Activated naive CD8-positive, alpha-beta T cell treated with anti-CD3 and anti-CD28 coated beads for 36 hours (primary cell): ENCODE data around the gene ACAP1. TPM values are rescaled to one million over a fixed set of nuclear protein-coding genes. Genes with fewer than 3 reads are reported as not detected.
"Not testable (repeated sequence)": the region's sequence is repeated elsewhere in the genome, so short reads cannot be mapped to it uniquely, and the experiment has no call there.

Source experiments
- DNase-seq: peaks from one replicate; pipeline ENCODE4 v3.0.0; 2021
- H3K27ac Mint-ChIP-seq: one replicate; pipeline ENCODE4 v1.8.0; 2022; ENCODE audit warnings: mild to moderate bottlenecking, moderate library complexity, mixed read lengths
- H3K27me3 Mint-ChIP-seq: one replicate; pipeline ENCODE4 v1.8.0; 2022; ENCODE audit warnings: mild to moderate bottlenecking, mixed read lengths
- H3K36me3 Mint-ChIP-seq: one replicate; pipeline ENCODE4 v1.8.0; 2021; ENCODE audit warnings: mild to moderate bottlenecking, mixed read lengths
- H3K4me1 Mint-ChIP-seq: one replicate; pipeline ENCODE4 v1.8.0; 2021; ENCODE audit warnings: mixed read lengths
- H3K4me3 Mint-ChIP-seq: one replicate; pipeline ENCODE4 v1.8.0; 2022; ENCODE audit warnings: mild to moderate bottlenecking, moderate library complexity, mixed read lengths
- H3K9me3 Mint-ChIP-seq: one replicate; pipeline ENCODE4 v1.8.0; 2022; ENCODE audit warnings: mixed read lengths
- total RNA-seq, 2 experiments: library from RNA; stranded (reverse); gene quantifications; one replicate each; pipeline ENCODE4 v1.2.3, GENCODE V29; 2021

The ACAP1 gene
- total RNA-seq, 2 experiments from 2014 or later: 235 to 238 TPM

DNA sequence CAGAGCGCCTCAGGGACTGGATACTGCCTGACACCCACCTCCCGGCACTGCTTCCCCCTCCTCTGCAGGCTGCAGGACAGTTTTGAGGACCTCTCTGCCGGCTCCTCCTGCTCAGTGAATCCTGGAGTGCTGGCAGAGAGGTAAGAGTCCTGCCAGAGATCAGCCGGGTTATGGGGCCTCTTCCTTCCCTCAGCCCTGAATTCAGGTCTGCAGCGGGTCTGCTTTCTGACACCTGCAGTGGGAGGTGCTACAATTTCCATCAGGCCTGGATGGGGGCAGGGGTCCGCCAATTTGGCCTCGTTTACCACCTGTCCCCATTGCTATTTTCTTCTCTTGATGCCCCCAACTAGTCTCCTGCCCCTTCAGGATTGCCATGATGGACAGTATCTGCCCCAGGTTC lies 4.2 kb upstream of the ACAP1 start:
- Mint-ChIP-seq H3K9me3 (no peaks in the 10 kb centered on the region), H3K27me3 (no peaks in the 10 kb centered on the region), H3K36me3 (peaks cover 3% of the 10 kb centered on the region), H3K27ac (peak overlapping the region; percentile 85), H3K4me1 (peaks cover 51% of the 10 kb centered on the region), H3K4me3 (peak overlapping the region; percentile 62)
- DNase-seq: no peak

DNA sequence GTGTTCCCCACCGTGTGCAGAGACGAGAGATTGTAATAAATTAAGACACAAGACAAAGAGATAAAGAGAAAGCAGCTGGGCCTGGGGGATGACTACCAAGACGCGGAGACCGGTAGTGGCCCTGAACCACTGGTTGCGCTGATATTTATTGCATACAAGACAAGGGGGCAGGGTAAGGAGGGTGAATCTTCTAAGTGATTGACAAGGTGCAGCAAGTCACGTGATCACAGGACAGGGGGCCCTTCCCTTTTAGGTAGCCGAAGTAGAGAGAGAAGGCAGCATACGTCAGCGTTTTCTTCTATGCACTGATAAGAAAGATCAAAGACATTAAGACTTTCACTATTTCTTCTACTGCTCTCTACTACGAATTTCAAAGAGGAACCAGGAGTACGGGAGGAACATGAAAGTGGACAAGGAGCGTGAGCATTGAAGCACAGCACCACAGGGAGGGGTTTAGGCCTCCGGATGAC lies 3.7 kb upstream of the ACAP1 start:
- H3K27me3 Mint-ChIP-seq, H3K9me3 Mint-ChIP-seq, H3K36me3 Mint-ChIP-seq: not testable (repeated sequence)
- peak; percentile 46 for DNase-seq
- Mint-ChIP-seq H3K4me1 (peaks cover 50% of the 10 kb centered on the region), H3K27ac (peak overlapping the region; percentile 85), H3K4me3 (peak overlapping the region; percentile 62)

DNA sequence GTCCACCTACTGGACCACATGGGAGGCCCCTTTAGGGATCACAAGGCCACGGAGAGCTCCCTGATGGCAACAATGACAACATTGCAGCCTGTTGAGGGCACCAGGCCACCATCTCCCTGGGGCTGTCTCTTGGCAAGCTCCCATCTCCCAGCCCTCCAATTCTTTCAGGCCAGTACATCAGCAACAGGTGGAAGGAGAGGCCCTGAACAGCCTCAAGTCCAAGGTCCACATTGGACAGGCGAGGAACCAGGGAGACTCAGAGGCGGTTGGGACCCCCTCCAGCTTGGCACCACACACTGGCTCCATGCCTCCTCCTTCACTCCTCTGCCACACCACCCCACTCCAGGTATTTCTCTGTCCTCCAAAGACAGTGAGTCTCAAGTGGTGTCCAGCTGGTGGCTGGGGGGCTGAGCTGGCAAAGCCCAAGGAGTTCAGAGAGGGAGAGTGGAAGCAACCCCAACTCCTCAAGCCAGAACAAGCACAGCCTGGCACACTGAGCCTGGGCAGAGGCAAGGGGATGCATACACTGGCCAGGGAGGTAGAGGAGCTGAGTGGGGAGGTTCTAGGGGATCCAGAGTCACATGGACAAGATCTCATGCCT lies 1.3 kb upstream of the ACAP1 start:
- H3K27ac Mint-ChIP-seq: peak overlapping the region; percentile 98
- no peak for DNase-seq
- peaks cover 24% of the 10 kb centered on the region for H3K36me3 Mint-ChIP-seq
- no peaks in the 10 kb centered on the region for H3K27me3 Mint-ChIP-seq
- peak overlapping the region; percentile 90 for H3K4me3 Mint-ChIP-seq
- no peaks in the 10 kb centered on the region for H3K9me3 Mint-ChIP-seq
- H3K4me1 Mint-ChIP-seq: peaks cover 50% of the 10 kb centered on the region

DNA sequence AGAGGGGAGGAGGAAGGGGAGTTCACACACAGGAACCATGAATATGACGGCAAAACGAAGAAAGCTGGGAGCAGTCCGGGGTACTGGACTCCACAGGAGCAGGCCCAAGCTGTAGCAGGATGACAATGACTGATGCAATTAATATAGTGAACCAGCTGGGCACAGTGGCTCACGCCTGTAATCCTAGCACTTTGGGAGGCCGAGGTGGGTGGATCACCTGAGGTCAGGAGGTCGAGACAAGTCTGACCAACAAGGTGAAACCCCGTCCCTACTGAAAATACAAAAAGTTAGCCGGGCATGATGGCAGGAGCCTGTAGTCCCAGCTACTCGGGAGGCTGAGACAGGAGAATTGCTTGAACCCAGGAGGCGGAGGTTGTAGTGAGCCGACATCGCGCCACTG lies 564 bp upstream of the ACAP1 start:
- peaks cover 24% of the 10 kb centered on the region for H3K36me3 Mint-ChIP-seq
- H3K27ac Mint-ChIP-seq: peak overlapping the region; percentile 98
- not testable (repeated sequence) for H3K27me3 Mint-ChIP-seq, DNase-seq, H3K9me3 Mint-ChIP-seq
- H3K4me3 Mint-ChIP-seq: peak overlapping the region; percentile 90
- H3K4me1 Mint-ChIP-seq: peaks cover 50% of the 10 kb centered on the region

DNA sequence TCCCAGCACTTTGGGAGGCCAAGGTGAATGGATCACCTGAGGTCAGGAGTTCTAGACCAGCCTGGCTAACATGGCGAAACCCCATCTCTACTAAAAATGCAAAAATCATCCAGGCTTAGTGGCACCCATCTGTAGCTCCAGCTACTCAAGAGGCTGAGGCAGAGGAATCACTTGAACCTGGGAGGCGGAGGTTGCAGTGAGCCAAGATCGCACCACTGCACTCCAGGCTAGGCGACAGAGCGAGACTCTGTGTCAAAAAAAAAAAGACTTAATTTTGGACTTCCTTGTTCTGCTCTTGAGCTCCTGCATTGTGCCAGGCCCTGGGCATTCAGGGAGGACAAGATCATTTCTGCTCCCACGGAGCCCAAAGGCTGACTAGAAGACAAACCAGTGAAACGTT lies 1.3 kb downstream of the ACAP1 start:
- peaks cover 27% of the 10 kb centered on the region for H3K36me3 Mint-ChIP-seq
- H3K27me3 Mint-ChIP-seq, H3K9me3 Mint-ChIP-seq, DNase-seq: not testable (repeated sequence)
- H3K4me1 Mint-ChIP-seq: peaks cover 42% of the 10 kb centered on the region
- peak overlapping the region; percentile 90 for H3K4me3 Mint-ChIP-seq
- H3K27ac Mint-ChIP-seq: peak overlapping the region; percentile 98

DNA sequence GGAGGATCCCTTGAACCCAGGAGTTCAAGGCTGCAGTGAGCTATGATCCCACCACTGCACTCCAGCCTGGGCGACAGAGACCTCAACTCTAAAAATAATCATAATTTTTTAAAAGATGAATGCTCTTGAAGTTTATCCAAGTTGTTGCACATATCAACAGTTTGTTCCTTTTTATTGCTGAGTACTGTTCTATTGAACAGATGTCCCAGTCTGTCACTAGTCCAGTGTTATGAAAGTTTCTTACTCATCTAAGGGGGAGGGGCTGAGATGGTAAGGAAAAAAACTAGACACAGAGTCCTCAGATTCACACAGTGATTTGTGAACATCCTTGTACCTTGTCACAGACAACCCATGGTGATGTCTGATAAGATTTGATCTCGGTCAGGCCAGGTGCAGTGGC lies 3.9 kb downstream of the ACAP1 start:
- Mint-ChIP-seq H3K27me3 (no peaks in the 10 kb centered on the region), H3K36me3 (peaks cover 28% of the 10 kb centered on the region), H3K4me3 (no peak overlapping the region), H3K9me3 (no peaks in the 10 kb centered on the region), H3K27ac (no peak overlapping the region), H3K4me1 (peaks cover 32% of the 10 kb centered on the region)
- no peak for DNase-seq

DNA sequence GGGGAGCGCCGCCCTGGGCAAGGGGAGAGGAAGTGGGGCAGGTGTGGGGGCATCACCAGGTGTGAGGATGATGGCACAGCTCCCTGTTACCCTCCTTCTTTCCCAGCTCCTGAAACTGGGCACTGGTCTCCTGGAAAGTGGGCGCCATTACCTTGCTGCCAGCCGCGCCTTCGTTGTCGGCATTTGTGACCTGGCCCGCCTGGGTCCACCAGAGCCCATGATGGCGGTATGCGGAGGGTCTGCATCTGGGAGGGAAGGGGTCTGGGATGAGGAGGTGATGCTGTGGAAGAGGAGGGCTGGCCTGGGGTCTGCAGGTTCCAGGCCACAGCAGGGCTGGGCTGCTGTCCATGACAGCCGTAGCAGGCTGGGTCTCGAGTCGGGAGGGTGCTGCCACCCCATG lies 5.5 kb downstream of the ACAP1 start:
- DNase-seq: no peak
- Mint-ChIP-seq H3K4me1 (peaks cover 21% of the 10 kb centered on the region), H3K9me3 (no peaks in the 10 kb centered on the region), H3K36me3 (peaks cover 27% of the 10 kb centered on the region), H3K4me3 (no peak overlapping the region), H3K27ac (no peak overlapping the region), H3K27me3 (no peaks in the 10 kb centered on the region)

DNA sequence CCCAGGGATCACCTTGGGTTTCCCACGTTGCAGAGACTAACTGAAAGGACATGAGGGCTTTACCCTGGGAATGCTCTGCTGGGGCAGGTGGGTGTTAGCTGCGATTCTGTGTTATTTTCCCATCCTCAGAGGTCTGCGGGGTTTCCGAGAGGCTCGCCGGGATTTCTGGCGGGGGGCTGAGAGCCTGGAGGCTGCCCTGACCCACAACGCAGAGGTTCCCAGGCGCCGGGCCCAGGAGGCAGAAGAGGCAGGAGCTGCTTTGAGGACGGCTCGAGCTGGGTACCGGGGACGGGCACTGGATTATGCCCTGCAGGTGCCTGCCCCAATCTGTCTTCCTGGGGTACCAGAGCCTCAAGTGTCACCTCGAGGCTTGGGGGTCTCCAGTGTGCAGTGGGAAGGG lies 6.9 kb downstream of the ACAP1 start:
- DNase-seq: no peak
- H3K4me1 Mint-ChIP-seq: peaks cover 13% of the 10 kb centered on the region
- H3K9me3 Mint-ChIP-seq: no peaks in the 10 kb centered on the region
- no peaks in the 10 kb centered on the region for H3K27me3 Mint-ChIP-seq
- no peak overlapping the region for H3K4me3 Mint-ChIP-seq
- H3K27ac Mint-ChIP-seq: peak overlapping the region; percentile 73
- H3K36me3 Mint-ChIP-seq: peaks cover 15% of the 10 kb centered on the region

DNA sequence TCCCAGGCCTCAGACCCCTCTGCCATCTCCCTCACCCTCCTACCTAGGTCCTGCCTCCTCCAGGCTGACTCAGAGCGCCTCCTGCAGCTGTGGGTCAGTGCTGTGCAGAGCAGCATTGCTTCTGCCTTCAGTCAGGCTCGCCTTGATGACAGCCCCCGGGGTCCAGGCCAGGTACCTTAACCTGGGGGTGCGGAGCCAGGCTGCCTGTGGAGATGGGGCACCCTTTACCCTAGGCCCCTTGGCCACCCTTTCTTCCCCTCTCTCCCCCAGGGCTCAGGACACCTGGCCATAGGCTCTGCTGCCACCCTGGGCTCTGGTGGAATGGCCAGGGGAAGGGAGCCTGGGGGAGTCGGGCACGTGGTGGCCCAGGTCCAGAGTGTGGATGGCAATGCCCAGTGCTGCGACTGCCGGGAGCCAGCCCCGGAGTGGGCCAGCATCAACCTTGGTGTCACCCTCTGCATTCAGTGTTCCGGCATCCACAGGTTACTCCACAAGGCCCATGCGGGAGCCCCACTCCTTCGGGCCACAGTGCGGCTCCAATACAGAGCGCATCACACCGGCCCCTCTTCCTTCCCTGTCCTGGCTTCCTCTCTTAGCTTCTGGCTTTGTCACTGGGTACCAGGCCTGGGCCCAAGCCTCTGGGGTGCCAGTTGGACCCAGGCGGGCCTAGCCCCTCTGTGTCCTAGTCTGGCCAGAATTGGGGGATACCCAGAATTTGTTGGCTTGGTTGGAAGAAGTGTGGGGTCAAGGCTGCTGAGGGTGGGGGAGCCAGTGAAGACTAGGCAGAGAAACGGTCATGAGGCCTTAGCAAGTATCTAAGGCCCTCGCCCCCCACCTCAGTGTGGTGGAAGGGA lies 10.7 kb downstream of the ACAP1 start:
- Mint-ChIP-seq H3K36me3 (peaks cover 25% of the 10 kb centered on the region), H3K27me3 (no peaks in the 10 kb centered on the region), H3K4me1 (peaks cover 23% of the 10 kb centered on the region), H3K4me3 (no peak overlapping the region), H3K27ac (peak overlapping the region; percentile 42), H3K9me3 (no peaks in the 10 kb centered on the region)
- no peak for DNase-seq

DNA sequence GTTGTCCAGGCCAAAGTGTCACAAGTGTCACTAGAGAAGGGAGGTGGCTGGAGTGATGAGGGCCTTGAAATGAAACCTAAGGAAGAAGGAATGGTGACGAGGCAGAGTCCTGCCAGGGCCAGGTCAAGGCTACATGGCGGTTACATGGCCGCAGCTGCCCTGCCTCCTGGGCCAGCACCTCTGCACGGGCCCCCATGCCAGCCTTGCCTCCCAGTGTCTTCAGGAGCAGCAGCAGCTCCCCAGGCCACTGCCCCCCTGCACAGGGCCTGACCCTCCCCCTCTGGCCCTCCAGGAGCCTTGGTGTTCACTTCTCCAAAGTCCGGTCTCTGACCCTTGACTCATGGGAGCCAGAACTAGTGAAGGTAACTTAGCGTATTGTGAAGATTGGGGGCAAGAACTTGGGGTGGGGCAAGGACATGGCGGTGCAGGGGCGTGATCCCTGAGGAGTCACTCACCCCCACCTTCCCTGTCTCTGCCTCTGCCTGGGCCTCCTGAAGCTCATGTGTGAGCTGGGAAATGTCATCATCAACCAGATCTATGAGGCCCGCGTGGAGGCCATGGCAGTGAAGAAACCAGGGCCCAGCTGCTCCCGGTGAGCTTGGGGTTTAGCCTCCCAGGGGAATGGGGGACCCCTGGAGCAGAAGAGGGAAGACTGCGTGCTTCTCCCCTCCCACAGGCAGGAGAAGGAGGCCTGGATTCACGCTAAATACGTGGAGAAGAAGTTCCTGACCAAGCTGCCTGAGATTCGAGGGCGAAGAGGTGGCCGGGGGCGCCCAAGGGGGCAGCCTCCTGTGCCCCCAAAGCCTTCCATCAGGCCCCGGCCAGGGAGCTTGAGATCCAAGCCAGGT lies 11.5 kb downstream of the ACAP1 start:
- no peaks in the 10 kb centered on the region for H3K9me3 Mint-ChIP-seq
- no peak overlapping the region for H3K4me3 Mint-ChIP-seq
- H3K27ac Mint-ChIP-seq: peak overlapping the region; percentile 66

DNA sequence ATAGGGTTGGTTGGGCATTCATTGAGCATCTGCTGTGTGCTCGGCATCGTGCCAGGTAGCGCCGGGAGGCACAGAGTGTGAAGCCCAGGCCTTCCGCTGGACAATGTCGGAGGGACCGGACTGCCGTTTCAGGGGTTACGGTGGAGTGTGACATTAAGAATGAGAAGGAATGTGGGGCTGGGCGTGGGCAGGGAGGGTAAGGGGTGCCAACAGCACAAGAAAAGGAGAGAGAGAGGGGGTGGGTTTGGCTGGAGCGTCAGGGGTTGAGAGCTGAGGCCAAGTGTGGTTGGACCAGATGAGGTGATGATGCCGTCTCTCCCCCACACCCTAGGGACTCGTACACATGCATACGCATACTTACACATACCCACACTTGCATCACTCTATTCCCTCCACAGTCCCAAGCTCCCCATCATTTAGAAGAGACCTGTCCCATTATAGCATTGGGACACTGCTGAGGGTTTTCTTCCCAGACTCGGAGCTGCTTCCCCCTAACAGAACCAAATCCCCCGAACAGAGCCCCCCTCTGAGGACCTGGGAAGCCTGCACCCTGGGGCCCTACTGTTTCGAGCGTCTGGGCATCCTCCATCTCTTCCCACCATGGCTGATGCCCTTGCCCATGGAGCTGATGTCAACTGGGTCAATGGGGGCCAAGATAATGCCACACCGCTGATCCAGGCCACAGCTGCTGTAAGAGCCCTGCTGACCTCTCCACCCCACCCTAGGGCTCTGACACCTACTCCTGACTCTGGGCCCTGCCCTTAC lies 12.3 kb downstream of the ACAP1 start:
- peak overlapping the region; percentile 66 for H3K27ac Mint-ChIP-seq
- DNase-seq: no peak
- no peaks in the 10 kb centered on the region for H3K9me3 Mint-ChIP-seq
- H3K4me3 Mint-ChIP-seq: no peak overlapping the region
- H3K4me1 Mint-ChIP-seq: peaks cover 31% of the 10 kb centered on the region
- no peaks in the 10 kb centered on the region for H3K27me3 Mint-ChIP-seq
- peaks cover 26% of the 10 kb centered on the region for H3K36me3 Mint-ChIP-seq

More for the DNA sequence above, 11.5 kb downstream of the ACAP1 start:
- no peaks in the 10 kb centered on the region for H3K27me3 Mint-ChIP-seq
- peaks cover 27% of the 10 kb centered on the region for H3K36me3 Mint-ChIP-seq
- no peak for DNase-seq
- H3K4me1 Mint-ChIP-seq: peaks cover 30% of the 10 kb centered on the region

DNA sequence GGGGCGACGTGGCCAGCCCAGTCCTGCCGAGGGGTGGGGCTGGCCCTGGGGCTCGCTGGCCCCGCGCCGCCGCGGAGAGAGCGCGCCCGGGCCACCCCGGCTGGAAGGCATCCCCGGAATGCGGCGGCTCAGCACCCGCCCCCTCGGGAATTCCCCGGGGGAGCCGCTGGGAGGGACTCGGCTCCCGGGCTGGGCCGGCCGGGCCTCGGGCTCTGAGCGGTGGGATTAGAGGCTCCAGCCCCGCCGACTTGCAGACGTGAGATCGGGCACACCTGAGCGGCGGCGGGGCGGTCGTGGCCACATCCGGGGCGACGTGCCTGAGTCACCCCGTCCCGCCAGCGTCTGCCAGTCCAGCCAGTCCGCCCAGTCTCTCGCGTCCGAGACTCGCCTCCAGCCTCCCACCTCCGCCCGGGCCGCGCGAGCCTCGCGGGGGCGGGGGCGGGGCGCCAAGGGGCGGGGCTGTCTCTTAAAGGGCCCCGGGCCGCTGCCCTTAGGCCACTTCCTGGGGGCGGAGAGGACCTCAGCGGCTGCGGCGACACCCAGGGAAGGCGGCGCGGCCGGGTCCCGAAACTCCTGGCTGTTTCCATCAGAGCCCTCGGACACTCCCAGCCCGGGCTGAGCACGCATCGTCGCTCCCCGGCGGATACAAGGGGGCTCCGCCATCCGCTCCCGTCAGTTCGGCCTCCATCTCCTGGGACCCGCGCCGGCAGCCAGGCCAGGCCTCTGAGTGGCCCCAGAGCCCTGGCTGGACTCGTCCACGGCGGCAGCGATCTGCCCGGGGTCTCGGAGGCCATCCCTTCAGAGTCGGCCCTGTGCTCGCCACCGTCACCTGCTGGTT lies 15.6 kb downstream of the ACAP1 start, which contains the start of gene KCTD11:
KCTD11 (plus strand) TSS at position 498 of the 838 bp plus-strand sequence.
- H3K4me1 Mint-ChIP-seq: peaks cover 45% of the 10 kb centered on the region
- peak; percentile 85 for DNase-seq
- peaks cover 28% of the 10 kb centered on the region for H3K36me3 Mint-ChIP-seq
- no peaks in the 10 kb centered on the region for H3K27me3 Mint-ChIP-seq
- H3K4me3 Mint-ChIP-seq: peak within 1 kb of the TSS; percentile 86
- H3K27ac Mint-ChIP-seq: peak within 1 kb of the TSS; percentile 80
- H3K9me3 Mint-ChIP-seq: no peaks in the 10 kb centered on the region

DNA sequence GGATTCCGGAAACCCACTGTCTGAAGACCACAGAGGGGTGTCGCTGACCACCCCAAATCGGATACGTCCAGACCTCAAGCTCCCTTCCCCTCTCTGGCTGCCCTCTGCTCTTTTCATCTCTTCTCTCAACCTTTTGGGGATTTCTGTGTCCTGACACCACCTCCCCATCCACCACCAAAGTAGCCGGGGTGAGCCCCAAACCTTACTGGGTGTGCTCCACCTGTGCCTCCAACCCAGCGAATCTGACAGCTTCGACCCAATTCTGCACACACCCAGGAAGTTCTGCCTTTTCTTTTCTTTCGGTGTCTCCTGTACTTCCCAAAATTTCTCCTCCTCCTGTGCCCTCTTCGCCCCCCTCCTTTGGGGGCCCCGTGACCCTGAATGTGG lies 16.2 kb downstream of the ACAP1 start:
- H3K27me3 Mint-ChIP-seq: no peaks in the 10 kb centered on the region
- H3K36me3 Mint-ChIP-seq: peaks cover 28% of the 10 kb centered on the region
- peaks cover 45% of the 10 kb centered on the region for H3K4me1 Mint-ChIP-seq
- DNase-seq: no peak
- H3K4me3 Mint-ChIP-seq: peak overlapping the region; percentile 86
- H3K9me3 Mint-ChIP-seq: no peaks in the 10 kb centered on the region
- H3K27ac Mint-ChIP-seq: peak overlapping the region; percentile 47
